ENCODE results near the gene MRNIP. TPM values are rescaled to one million over a fixed set of nuclear protein-coding genes. Genes with fewer than 3 reads are reported as not detected.
A peak's percentile ranks its signal among the peaks of the same experiment; 100 is the strongest.

The MRNIP gene
- total RNA-seq, 1 experiment from 2014 or later, result 36.2 TPM

GRCh38 chr5:179805070-179805528 lies 53.5 kb downstream of the MRNIP start:
- H3K9me2 ChIP-seq (ENCODE audit: insufficient read depth), result no peaks in the 10 kb centered on the region
- H4K20me1 ChIP-seq (ENCODE audit: insufficient read depth), result no peaks in the 10 kb centered on the region
- peak overlapping the region; percentile 68 to 92 for H3K4me3 ChIP-seq (replicated peaks in 1 of 2; ENCODE audit: low read depth in 1 of 2, low read length in 2 of 2)
- DNase-seq (ENCODE audit: low read depth, low spot score) (no peak), ATAC-seq (no peak)
- H3K9ac ChIP-seq (ENCODE audit: low read length), result peak overlapping the region; percentile 88
- RAD21 ChIA-PET (ENCODE audit: low non-redundant PET in 1 of 2, low total read pairs in 2 of 2, uncharacterized antibody in 2 of 2, unreplicated experiment in 2 of 2), result no interaction called here
- H3K27me3 ChIP-seq (ENCODE audit: insufficient read depth, low read length), result no peaks in the 10 kb centered on the region
- POLR2A ChIA-PET, result interaction anchor here (1.7 kb wide), 1 partner anchor 16 kb away, joined by 4 read pairs; the partner anchor contains the start of gene SQSTM1
- intact Hi-C loops (cut with micrococcal nuclease), result no loop called here
- no peak for TF ChIP-seq ELF1 (IDR thresholded peaks at IDR 0.05; ENCODE audit: borderline replicate concordance, low read depth)
- TF ChIP-seq EZH2 (IDR thresholded peaks at IDR 0.05), result no peak
- no peak for TF ChIP-seq EZH2phosphoT487 (IDR thresholded peaks at IDR 0.05; ENCODE audit: borderline replicate concordance)
- TF ChIP-seq, protein P1, sequence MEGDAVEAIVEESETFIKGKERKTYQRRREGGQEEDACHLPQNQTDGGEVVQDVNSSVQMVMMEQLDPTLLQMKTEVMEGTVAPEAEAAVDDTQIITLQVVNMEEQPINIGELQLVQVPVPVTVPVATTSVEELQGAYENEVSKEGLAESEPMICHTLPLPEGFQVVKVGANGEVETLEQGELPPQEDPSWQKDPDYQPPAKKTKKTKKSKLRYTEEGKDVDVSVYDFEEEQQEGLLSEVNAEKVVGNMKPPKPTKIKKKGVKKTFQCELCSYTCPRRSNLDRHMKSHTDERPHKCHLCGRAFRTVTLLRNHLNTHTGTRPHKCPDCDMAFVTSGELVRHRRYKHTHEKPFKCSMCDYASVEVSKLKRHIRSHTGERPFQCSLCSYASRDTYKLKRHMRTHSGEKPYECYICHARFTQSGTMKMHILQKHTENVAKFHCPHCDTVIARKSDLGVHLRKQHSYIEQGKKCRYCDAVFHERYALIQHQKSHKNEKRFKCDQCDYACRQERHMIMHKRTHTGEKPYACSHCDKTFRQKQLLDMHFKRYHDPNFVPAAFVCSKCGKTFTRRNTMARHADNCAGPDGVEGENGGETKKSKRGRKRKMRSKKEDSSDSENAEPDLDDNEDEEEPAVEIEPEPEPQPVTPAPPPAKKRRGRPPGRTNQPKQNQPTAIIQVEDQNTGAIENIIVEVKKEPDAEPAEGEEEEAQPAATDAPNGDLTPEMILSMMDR (IDR thresholded peaks at IDR 0.05 in 2 of 3, conservative IDR thresholded peaks at IDR 0.05 in 1 of 3; ENCODE audit: borderline replicate concordance in 1 of 3, insufficient read depth in 1 of 3, low read depth in 2 of 3, low read length in 2 of 3), result no peak
- no peak for TF ChIP-seq ZFX (IDR thresholded peaks at IDR 0.05)
- TF ChIP-seq SIN3A (IDR thresholded peaks at IDR 0.05; ENCODE audit: low read depth), result no peak
- TF ChIP-seq EGR1 (IDR thresholded peaks at IDR 0.05; ENCODE audit: low read depth), result no peak
- TF ChIP-seq SRF (IDR thresholded peaks at IDR 0.05; ENCODE audit: low read depth), result no peak
- TF ChIP-seq ZNF274 (IDR thresholded peaks at IDR 0.05; ENCODE audit: low read depth, low read length), result no peak
- no peak for TF ChIP-seq TCF7L2 (IDR thresholded peaks at IDR 0.05; ENCODE audit: borderline replicate concordance, extremely low read depth, insufficient read depth, insufficient read length)
- TF ChIP-seq CBX3 (IDR thresholded peaks at IDR 0.05; ENCODE audit: low read depth), result no peak
- TF ChIP-seq, protein P2, sequence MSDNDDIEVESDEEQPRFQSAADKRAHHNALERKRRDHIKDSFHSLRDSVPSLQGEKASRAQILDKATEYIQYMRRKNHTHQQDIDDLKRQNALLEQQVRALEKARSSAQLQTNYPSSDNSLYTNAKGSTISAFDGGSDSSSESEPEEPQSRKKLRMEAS (IDR thresholded peaks at IDR 0.05), result no peak
- TF ChIP-seq, protein P3, sequence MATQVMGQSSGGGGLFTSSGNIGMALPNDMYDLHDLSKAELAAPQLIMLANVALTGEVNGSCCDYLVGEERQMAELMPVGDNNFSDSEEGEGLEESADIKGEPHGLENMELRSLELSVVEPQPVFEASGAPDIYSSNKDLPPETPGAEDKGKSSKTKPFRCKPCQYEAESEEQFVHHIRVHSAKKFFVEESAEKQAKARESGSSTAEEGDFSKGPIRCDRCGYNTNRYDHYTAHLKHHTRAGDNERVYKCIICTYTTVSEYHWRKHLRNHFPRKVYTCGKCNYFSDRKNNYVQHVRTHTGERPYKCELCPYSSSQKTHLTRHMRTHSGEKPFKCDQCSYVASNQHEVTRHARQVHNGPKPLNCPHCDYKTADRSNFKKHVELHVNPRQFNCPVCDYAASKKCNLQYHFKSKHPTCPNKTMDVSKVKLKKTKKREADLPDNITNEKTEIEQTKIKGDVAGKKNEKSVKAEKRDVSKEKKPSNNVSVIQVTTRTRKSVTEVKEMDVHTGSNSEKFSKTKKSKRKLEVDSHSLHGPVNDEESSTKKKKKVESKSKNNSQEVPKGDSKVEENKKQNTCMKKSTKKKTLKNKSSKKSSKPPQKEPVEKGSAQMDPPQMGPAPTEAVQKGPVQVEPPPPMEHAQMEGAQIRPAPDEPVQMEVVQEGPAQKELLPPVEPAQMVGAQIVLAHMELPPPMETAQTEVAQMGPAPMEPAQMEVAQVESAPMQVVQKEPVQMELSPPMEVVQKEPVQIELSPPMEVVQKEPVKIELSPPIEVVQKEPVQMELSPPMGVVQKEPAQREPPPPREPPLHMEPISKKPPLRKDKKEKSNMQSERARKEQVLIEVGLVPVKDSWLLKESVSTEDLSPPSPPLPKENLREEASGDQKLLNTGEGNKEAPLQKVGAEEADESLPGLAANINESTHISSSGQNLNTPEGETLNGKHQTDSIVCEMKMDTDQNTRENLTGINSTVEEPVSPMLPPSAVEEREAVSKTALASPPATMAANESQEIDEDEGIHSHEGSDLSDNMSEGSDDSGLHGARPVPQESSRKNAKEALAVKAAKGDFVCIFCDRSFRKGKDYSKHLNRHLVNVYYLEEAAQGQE (IDR thresholded peaks at IDR 0.05; ENCODE audit: low read depth), result no peak
- H2AFZ ChIP-seq (ENCODE audit: low read depth, low read length, poor library complexity, severe bottlenecking), result no peak overlapping the region
- peaks cover 50% of the 10 kb centered on the region for H3K79me2 ChIP-seq (ENCODE audit: insufficient read depth, low read length)
- CTCF ChIA-PET, result no interaction called here
- H3K4me1 ChIP-seq (ENCODE audit: control insufficient read depth in 1 of 2, insufficient read depth in 2 of 2, low read length in 2 of 2), result peaks cover 38 to 49% of the 10 kb centered on the region in 2 experiments
- H3K4me2 ChIP-seq (ENCODE audit: low read length), result peak overlapping the region; percentile 99
- H3K27ac ChIP-seq (ENCODE audit: low read depth, low read length), result peak overlapping the region; percentile 99
- no peaks in the 10 kb centered on the region for H3K9me3 ChIP-seq (ENCODE audit: control insufficient read depth in 1 of 2, insufficient read depth in 1 of 2, low read depth in 1 of 2, low read length in 2 of 2)
- peaks cover under 1 to 2% of the 10 kb centered on the region in 2 experiments; a peak in 1 of 4 replicates for H3K36me3 ChIP-seq (ENCODE audit: control insufficient read depth in 1 of 2, insufficient read depth in 2 of 2, low read length in 2 of 2)
- BruUV-seq (replicated peaks), result TSS peak; percentile 53
